ENCODE results near the gene TRIB2.

The TRIB2 gene

DNA sequence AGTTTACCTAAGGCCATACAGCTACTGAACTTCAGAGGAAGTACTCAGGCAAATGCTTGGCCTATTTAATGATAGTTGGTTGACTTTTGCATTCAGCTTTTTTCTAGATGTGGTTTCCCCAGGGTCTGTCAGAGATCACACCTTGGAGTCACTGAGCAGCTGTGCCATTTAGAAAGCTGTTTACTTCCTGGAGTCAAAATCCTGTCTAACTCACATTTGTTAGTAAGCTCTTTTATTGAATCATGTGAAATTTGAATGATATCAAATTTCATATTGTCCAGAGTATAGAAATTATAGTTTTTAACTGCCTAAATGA lies 7.6 kb upstream of the TRIB2 start:
- Histone ChIP-seq H3K9ac (ENCODE audit: low read length in 5 of 5) (no peak overlapping the region), H3K4me3 (ENCODE audit: low read depth in 1 of 5, low read length in 5 of 5) (no peak overlapping the region), H3K27ac (ENCODE audit: low read depth, low read length) (no peak overlapping the region), H3K4me1 (ENCODE audit: control insufficient read depth in 5 of 5, insufficient read depth in 5 of 5, low read length in 5 of 5) (peaks cover 0 to 13% (median 3%) of the 10 kb centered on the region in 5 donors), H3K27me3 (ENCODE audit: control insufficient read depth in 5 of 5, insufficient read depth in 4 of 5, low read length in 5 of 5) (no peaks in the 10 kb centered on the region), H3K36me3 (ENCODE audit: control insufficient read depth in 5 of 5, insufficient read depth in 5 of 5, low read length in 5 of 5) (no peaks in the 10 kb centered on the region), H3K9me3 (ENCODE audit: control insufficient read depth in 5 of 5, low read length in 5 of 5) (peaks cover 0 to 4% (median 0%) of the 10 kb centered on the region in 5 donors)

DNA sequence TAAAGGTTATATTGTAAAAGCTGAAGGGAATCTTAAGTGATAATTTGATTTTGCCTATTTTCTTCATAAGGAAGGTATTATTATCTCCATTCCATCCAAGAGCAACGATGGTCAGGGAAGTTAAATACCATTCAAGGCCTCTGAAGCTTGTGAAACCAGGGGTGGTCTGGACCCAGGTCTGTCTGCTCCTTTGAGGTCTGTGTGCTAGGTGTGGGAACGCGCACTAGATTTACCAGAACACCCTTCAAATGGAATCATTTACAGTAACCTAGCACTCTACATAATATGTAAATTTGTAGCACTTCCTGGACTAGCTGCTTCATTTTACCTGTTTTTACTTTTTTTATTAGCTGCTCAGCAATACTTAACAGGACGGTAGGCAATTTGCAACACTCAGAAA lies 6.4 kb upstream of the TRIB2 start:
- no peak overlapping the region for H3K9ac ChIP-seq (ENCODE audit: low read length in 5 of 5)
- H3K36me3 ChIP-seq (ENCODE audit: control insufficient read depth in 5 of 5, insufficient read depth in 5 of 5, low read length in 5 of 5), result no peaks in the 10 kb centered on the region
- H3K9me3 ChIP-seq (ENCODE audit: control insufficient read depth in 5 of 5, low read length in 5 of 5), result peaks cover 0 to 1% (median 0%) of the 10 kb centered on the region in 5 donors
- H3K27ac ChIP-seq (ENCODE audit: low read depth, low read length), result no peak overlapping the region
- no peaks in the 10 kb centered on the region for H3K27me3 ChIP-seq (ENCODE audit: control insufficient read depth in 5 of 5, insufficient read depth in 4 of 5, low read length in 5 of 5)
- H3K4me3 ChIP-seq (ENCODE audit: low read depth in 1 of 5, low read length in 5 of 5), result no peak overlapping the region
- peaks cover 4 to 24% (median 10%) of the 10 kb centered on the region in 5 donors for H3K4me1 ChIP-seq (ENCODE audit: control insufficient read depth in 5 of 5, insufficient read depth in 5 of 5, low read length in 5 of 5)

DNA sequence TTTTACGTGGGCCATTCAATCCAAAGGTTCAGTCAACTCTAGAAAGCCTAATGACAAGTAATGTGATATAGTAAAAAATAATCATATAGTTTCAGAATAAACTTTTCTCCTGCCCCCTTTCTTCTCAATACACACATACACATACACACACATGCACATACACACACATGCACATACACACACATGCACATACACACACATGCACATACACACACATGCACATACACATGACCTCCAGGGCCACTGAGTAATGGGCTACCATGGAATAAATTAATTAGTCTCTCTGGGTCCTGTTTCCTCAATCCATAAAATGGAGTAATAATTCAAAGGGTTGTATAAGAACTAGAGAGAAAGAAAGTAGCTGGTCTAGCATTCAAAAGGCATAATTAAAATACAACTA lies 5.4 kb upstream of the TRIB2 start:
- H3K4me1 ChIP-seq (ENCODE audit: control insufficient read depth in 5 of 5, insufficient read depth in 5 of 5, low read length in 5 of 5), result peaks cover 4 to 35% (median 21%) of the 10 kb centered on the region in 5 donors

DNA sequence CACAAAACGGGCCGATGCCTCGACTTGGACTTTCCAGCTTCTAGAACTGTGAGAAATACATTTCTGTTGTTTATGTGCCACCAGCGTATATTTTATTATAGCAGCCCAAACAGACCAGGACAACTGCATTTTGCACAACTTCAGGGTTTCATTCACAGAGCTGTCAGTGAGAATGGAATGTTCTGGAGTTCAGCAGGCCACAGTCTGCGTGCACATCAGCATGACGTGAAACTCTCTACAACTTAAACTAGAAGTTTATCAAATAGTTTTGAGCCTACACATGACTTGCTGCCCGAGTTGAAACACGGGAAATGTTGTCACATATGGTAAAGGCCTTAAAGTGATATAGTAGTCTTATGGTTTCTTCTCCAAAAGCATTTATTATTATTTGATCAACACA lies 3.9 kb upstream of the TRIB2 start:
- H3K4me3 ChIP-seq (ENCODE audit: low read depth in 1 of 5, low read length in 5 of 5), result no peak overlapping the region
- no peaks in the 10 kb centered on the region for H3K9me3 ChIP-seq (ENCODE audit: control insufficient read depth in 5 of 5, low read length in 5 of 5)
- no peaks in the 10 kb centered on the region for H3K36me3 ChIP-seq (ENCODE audit: control insufficient read depth in 5 of 5, insufficient read depth in 5 of 5, low read length in 5 of 5)
- peaks cover 4 to 45% (median 28%) of the 10 kb centered on the region in 5 donors for H3K4me1 ChIP-seq (ENCODE audit: control insufficient read depth in 5 of 5, insufficient read depth in 5 of 5, low read length in 5 of 5)
- H3K27me3 ChIP-seq (ENCODE audit: control insufficient read depth in 5 of 5, insufficient read depth in 4 of 5, low read length in 5 of 5), result no peaks in the 10 kb centered on the region
- H3K9ac ChIP-seq (ENCODE audit: low read length in 5 of 5), result no peak overlapping the region
- H3K27ac ChIP-seq (ENCODE audit: low read depth, low read length), result no peak overlapping the region

More for the DNA sequence above, 5.4 kb upstream of the TRIB2 start:
- Histone ChIP-seq H3K27ac (ENCODE audit: low read depth, low read length) (no peak overlapping the region), H3K9ac (ENCODE audit: low read length in 5 of 5) (no peak overlapping the region), H3K36me3 (ENCODE audit: control insufficient read depth in 5 of 5, insufficient read depth in 5 of 5, low read length in 5 of 5) (no peaks in the 10 kb centered on the region), H3K4me3 (ENCODE audit: low read depth in 1 of 5, low read length in 5 of 5) (no peak overlapping the region), H3K27me3 (ENCODE audit: control insufficient read depth in 5 of 5, insufficient read depth in 4 of 5, low read length in 5 of 5) (no peaks in the 10 kb centered on the region), H3K9me3 (ENCODE audit: control insufficient read depth in 5 of 5, low read length in 5 of 5) (no peaks in the 10 kb centered on the region)

DNA sequence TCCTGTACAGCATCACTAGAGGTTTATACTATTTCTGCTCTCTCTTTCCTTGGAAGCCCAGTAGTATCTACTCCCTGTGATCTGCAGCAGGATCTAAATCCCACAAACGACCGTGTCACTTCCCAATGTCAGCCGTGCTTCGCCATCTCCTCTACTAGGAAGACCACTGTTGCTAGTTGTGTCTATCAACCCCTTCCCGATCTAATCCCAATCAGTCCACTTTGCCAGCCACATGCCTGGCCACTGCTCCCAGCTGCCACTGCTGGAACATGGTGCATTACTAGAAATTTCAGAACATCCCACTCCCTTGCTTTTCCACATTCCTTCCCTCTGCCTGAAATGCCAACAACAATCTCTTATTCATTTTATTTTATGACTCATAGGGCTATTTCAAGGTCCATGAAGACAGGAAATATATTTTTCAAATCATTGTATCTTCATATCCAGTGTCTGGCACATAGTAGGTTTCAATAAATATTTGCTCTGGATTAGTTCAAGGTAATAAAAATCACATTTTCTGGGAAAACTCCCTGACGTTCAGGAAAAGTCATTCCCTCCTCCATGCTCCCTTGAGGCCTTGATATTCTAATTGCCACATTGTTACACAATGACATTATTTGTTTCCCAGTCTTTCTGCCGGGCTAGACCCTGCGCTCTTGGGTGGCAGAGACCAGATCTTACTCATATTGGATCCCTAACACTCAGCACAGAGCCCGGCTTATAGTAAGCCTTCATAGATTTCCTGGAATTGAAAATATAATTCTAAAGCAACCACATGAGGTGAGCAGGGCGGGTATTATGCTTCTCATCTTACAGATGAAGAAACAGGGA lies 2.1 kb upstream of the TRIB2 start:
- H3K36me3 ChIP-seq (ENCODE audit: control insufficient read depth in 5 of 5, insufficient read depth in 5 of 5, low read length in 5 of 5), result no peaks in the 10 kb centered on the region
- no peaks in the 10 kb centered on the region for H3K9me3 ChIP-seq (ENCODE audit: control insufficient read depth in 5 of 5, low read length in 5 of 5)
- peaks cover 2 to 60% (median 38%) of the 10 kb centered on the region in 5 donors for H3K4me1 ChIP-seq (ENCODE audit: control insufficient read depth in 5 of 5, insufficient read depth in 5 of 5, low read length in 5 of 5)
- H3K4me3 ChIP-seq (ENCODE audit: low read depth in 1 of 5, low read length in 5 of 5), result no peak overlapping the region
- H3K27me3 ChIP-seq (ENCODE audit: control insufficient read depth in 5 of 5, insufficient read depth in 4 of 5, low read length in 5 of 5), result no peaks in the 10 kb centered on the region
- peak overlapping the region; percentile 93 for H3K27ac ChIP-seq (ENCODE audit: low read depth, low read length)
- peak overlapping the region in 1 of 5 donors; percentile 49 for H3K9ac ChIP-seq (ENCODE audit: low read length in 5 of 5)

DNA sequence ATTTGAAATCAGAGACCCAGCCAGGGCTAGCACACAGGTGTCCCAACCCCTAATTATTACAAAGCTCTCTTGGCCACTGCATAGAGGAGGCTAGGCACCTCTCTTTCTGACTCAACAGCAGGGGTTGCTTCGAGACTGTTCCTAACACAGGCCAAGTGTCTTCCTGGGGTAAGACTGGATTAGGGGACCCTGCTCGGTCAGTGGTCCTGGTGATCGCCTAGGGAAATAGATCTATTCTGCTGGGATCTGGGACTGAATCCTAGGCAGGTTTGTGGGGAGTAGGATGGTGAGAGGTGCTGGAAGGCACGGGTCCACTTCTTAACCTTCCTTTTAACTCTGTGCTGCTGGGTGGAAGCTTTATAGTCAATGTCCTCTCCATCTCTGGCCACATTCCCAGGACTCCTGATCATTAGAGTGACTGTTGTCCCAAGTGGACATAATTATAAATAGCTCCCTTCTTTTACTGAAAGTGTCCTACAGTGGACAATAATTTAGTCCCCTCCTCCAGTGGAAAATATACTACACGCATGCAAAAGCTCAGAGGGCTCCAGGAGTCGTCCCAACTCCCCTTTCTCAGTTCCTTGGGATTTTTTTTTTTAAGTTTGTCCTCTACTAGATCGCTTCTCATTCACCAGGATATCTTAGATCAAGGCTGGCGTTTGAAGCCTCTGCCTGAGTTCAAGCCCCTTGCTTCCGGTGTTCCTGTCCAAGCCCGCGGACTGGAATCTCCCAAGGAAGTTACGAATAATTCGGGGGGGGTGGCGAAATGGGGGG lies 1.3 kb upstream of the TRIB2 start:
- peaks cover 2 to 64% (median 46%) of the 10 kb centered on the region in 5 donors for H3K4me1 ChIP-seq (ENCODE audit: control insufficient read depth in 5 of 5, insufficient read depth in 5 of 5, low read length in 5 of 5)
- no peaks in the 10 kb centered on the region for H3K27me3 ChIP-seq (ENCODE audit: control insufficient read depth in 5 of 5, insufficient read depth in 4 of 5, low read length in 5 of 5)
- peak overlapping the region in 2 of 5 donors; percentile 30 to 49 for H3K9ac ChIP-seq (ENCODE audit: low read length in 5 of 5)
- no peaks in the 10 kb centered on the region for H3K9me3 ChIP-seq (ENCODE audit: control insufficient read depth in 5 of 5, low read length in 5 of 5)
- no peaks in the 10 kb centered on the region for H3K36me3 ChIP-seq (ENCODE audit: control insufficient read depth in 5 of 5, insufficient read depth in 5 of 5, low read length in 5 of 5)
- peak overlapping the region; percentile 93 for H3K27ac ChIP-seq (ENCODE audit: low read depth, low read length)
- H3K4me3 ChIP-seq (ENCODE audit: low read depth in 1 of 5, low read length in 5 of 5), result peak overlapping the region; percentile 71 to 85 (median 78)

DNA sequence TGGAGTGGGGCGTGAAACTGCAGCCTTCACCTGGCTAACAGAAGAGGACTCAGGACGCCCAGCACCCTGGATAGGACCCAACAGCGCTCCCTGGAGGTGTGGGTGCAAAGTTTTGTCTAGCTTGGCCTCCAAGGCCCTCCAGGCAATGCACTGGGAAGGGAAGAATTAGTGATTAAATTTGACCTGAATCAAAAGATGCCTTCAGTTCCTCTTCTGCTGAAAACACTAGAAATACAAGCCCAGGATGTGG lies 779 bp upstream of the TRIB2 start:
- Histone ChIP-seq H3K36me3 (ENCODE audit: control insufficient read depth in 5 of 5, insufficient read depth in 5 of 5, low read length in 5 of 5) (no peaks in the 10 kb centered on the region), H3K27me3 (ENCODE audit: control insufficient read depth in 5 of 5, insufficient read depth in 4 of 5, low read length in 5 of 5) (no peaks in the 10 kb centered on the region)

DNA sequence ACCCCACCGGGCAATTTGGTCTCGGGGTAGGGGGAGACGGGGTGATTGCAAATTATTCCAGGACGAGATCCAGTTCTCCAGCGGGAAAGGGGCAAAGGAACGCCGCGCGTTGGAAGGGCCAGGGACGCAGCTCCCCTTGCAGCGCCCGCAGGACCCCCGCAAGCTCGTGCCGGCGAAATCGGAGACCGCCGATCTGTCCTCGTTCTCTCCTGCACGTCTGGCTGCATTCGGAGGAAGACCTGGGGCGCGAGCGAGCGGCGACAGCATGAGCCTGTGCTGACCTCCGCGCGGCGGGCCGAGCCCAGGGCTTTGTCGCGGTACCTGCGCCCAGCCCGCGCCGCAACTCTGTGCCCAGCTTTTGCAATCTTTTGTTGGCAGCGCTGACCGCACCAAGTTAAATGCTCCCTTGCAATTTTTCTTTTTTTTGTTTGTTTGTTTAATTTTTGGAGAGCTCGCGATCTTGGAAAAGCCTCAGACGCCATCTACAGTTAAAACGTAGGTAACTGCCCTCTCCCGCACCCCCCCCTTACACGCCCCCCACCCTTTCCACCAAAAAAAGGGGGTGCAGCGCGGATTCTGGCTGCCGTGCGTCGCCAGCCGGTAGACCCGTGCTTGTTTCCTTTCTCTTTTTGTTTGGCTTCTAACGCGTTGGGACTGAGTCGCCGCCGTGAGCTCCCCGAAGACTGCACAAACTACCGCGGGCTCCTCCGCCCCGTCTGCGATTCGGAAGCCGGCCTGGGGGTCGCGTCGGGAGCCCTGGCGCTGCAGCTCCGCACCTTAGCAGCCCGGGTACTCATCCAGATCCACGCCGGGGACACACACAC lies 667 bp downstream of the TRIB2 start:
- peaks cover 2 to 71% (median 51%) of the 10 kb centered on the region in 5 donors for H3K4me1 ChIP-seq (ENCODE audit: control insufficient read depth in 5 of 5, insufficient read depth in 5 of 5, low read length in 5 of 5)
- no peaks in the 10 kb centered on the region for H3K36me3 ChIP-seq (ENCODE audit: control insufficient read depth in 5 of 5, insufficient read depth in 5 of 5, low read length in 5 of 5)
- no peaks in the 10 kb centered on the region for H3K9me3 ChIP-seq (ENCODE audit: control insufficient read depth in 5 of 5, low read length in 5 of 5)
- no peaks in the 10 kb centered on the region for H3K27me3 ChIP-seq (ENCODE audit: control insufficient read depth in 5 of 5, insufficient read depth in 4 of 5, low read length in 5 of 5)
- peak overlapping the region; percentile 44 to 90 (median 75) for H3K9ac ChIP-seq (ENCODE audit: low read length in 5 of 5)
- H3K4me3 ChIP-seq (ENCODE audit: low read depth in 1 of 5, low read length in 5 of 5), result peak overlapping the region; percentile 66 to 86 (median 85)
- H3K27ac ChIP-seq (ENCODE audit: low read depth, low read length), result peak overlapping the region; percentile 79

More for the DNA sequence above, 779 bp upstream of the TRIB2 start:
- Histone ChIP-seq H3K9ac (ENCODE audit: low read length in 5 of 5) (peak overlapping the region in 4 of 5 donors; percentile 75 to 88 (median 81)), H3K4me1 (ENCODE audit: control insufficient read depth in 5 of 5, insufficient read depth in 5 of 5, low read length in 5 of 5) (peaks cover 2 to 63% (median 50%) of the 10 kb centered on the region in 5 donors), H3K9me3 (ENCODE audit: control insufficient read depth in 5 of 5, low read length in 5 of 5) (no peaks in the 10 kb centered on the region), H3K4me3 (ENCODE audit: low read depth in 1 of 5, low read length in 5 of 5) (peak overlapping the region; percentile 71 to 85 (median 78)), H3K27ac (ENCODE audit: low read depth, low read length) (peak overlapping the region; percentile 93)

DNA sequence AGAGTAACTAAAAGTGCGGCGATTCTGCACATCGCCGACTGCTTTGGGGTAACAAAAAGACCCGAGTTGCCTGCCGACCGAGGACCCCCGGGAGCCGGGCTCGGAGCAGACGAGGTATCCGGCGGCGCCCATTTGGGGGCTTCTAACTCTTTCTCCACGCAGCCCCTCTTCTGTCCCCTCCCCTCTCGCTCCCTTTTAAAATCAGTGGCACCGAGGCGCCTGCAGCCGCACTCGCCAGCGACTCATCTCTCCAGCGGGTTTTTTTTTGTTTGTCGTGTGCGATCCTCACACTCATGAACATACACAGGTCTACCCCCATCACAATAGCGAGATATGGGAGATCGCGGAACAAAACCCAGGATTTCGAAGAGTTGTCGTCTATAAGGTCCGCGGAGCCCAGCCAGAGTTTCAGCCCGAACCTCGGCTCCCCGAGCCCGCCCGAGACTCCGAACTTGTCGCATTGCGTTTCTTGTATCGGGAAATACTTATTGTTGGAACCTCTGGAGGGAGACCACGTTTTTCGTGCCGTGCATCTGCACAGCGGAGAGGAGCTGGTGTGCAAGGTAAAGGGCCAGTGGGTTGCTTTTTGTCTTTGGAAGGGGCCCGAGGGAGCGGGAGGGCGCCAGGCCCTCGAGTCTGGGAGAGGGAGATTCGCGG lies 1.4 kb downstream of the TRIB2 start:
- H3K4me3 ChIP-seq (ENCODE audit: low read depth in 1 of 5, low read length in 5 of 5), result peak overlapping the region; percentile 66 to 86 (median 85)
- H3K27me3 ChIP-seq (ENCODE audit: control insufficient read depth in 5 of 5, insufficient read depth in 4 of 5, low read length in 5 of 5), result no peaks in the 10 kb centered on the region
- H3K27ac ChIP-seq (ENCODE audit: low read depth, low read length), result peak overlapping the region; percentile 79
- peaks cover 0 to under 1% (median 0%) of the 10 kb centered on the region in 5 donors for H3K36me3 ChIP-seq (ENCODE audit: control insufficient read depth in 5 of 5, insufficient read depth in 5 of 5, low read length in 5 of 5)
- peaks cover 2 to 75% (median 54%) of the 10 kb centered on the region in 5 donors for H3K4me1 ChIP-seq (ENCODE audit: control insufficient read depth in 5 of 5, insufficient read depth in 5 of 5, low read length in 5 of 5)
- no peaks in the 10 kb centered on the region for H3K9me3 ChIP-seq (ENCODE audit: control insufficient read depth in 5 of 5, low read length in 5 of 5)
- peak overlapping the region; percentile 48 to 88 (median 75) for H3K9ac ChIP-seq (ENCODE audit: low read length in 5 of 5)
